ENCODE results near the gene ASB8.

ASB8 gene

DNA sequence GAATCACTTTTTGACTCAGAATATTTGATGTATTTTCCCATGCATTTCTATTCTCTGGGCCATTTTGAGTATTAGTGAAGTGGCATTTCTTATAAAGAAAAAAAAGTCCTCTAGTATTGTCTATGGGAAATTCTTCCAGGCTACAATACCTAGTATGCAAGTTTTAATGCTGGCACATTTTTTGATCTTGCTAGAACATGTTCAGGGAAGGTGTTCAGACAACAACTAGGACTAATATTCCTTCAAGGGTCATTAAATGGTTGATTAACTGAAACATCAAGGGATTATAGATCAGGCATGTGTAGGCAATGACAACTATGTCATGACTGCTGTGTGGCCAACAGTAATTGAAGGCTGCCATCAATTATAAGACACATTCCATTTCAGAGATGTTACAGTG lies 33.8 kb upstream of the ASB8 start:
- Histone ChIP-seq H3K4me1 (ENCODE audit: control insufficient read depth, low read length) (peaks cover 4% of the 10 kb centered on the region), H3K4me2 (ENCODE audit: low read length) (no peak overlapping the region), H3K36me3 (ENCODE audit: control insufficient read depth, low read length) (no peaks in the 10 kb centered on the region), H3K9me2 (replicated peaks; ENCODE audit: control insufficient read depth, low read length) (no peaks in the 10 kb centered on the region), H3K79me2 (ENCODE audit: control insufficient read depth, low read length) (no peaks in the 10 kb centered on the region), H3F3A (ENCODE audit: control insufficient read depth, insufficient read depth) (no peaks in the 10 kb centered on the region), H3K4me3 (ENCODE audit: low read length) (no peak overlapping the region), H3K27me3 (ENCODE audit: control insufficient read depth, low read length) (peaks cover 32% of the 10 kb centered on the region), H3K9me3 (ENCODE audit: control insufficient read depth, insufficient read depth, low read length) (no peaks in the 10 kb centered on the region), H4K20me1 (ENCODE audit: control insufficient read depth, insufficient read depth, low read depth, low read length) (no peaks in the 10 kb centered on the region), H3K27ac (ENCODE audit: low read depth, low read length) (no peak overlapping the region)
- no peak for TF ChIP-seq EZH2phosphoT487 (IDR thresholded peaks at IDR 0.05; ENCODE audit: borderline replicate concordance, low read length)

DNA sequence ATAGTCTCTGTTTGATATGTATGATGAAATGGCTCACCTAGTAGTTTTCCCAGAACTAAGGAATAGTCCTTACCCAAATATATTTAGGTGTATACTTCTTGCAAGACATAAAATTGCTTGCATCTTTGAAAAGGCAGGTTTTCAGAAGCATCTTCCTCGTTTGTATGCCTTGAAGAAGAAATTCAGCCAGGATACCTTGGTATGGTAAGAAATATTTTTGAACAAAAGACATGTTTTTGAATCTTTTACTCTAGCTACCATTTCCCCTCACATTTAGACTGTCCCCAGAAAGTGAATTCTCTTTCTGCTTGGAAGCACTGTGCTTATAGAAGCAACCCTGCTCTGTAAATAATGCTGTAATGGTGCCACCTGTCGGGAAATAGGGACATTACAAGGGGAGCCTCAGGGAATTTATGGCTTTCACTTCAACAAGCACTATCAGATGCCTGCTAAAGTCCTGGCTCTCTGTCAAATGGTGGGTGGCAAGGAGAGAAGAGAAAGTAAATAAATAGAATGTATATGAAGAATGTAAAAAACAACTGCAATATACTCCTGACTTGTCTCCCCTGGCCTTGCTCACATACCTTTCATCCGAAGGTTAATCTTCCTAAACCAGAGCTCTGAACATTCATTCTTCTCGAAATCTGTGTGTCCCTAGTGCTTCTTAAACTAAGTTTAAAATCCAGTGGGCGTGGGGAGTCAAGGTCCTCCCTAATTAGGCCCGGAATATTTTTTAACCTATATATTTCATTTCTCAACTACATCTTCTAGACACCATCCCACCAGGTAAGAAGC lies 32.2 kb upstream of the ASB8 start:
- H3K4me1 ChIP-seq (ENCODE audit: control insufficient read depth, low read length) = peaks cover 16% of the 10 kb centered on the region
- H3K4me3 ChIP-seq (ENCODE audit: low read length) = no peak overlapping the region
- H3F3A ChIP-seq (ENCODE audit: control insufficient read depth, insufficient read depth) = peaks cover 6% of the 10 kb centered on the region; the same call in 1 of the 2 replicates
- no peaks in the 10 kb centered on the region for H3K79me2 ChIP-seq (ENCODE audit: control insufficient read depth, low read length)
- H3K36me3 ChIP-seq (ENCODE audit: control insufficient read depth, low read length) = no peaks in the 10 kb centered on the region
- peaks cover 38% of the 10 kb centered on the region for H3K27me3 ChIP-seq (ENCODE audit: control insufficient read depth, low read length)
- H3K9me3 ChIP-seq (ENCODE audit: control insufficient read depth, insufficient read depth, low read length) = no peaks in the 10 kb centered on the region
- H3K27ac ChIP-seq (ENCODE audit: low read depth, low read length) = no peak overlapping the region
- no peaks in the 10 kb centered on the region for H3K9me2 ChIP-seq (replicated peaks; ENCODE audit: control insufficient read depth, low read length)
- no peaks in the 10 kb centered on the region for H4K20me1 ChIP-seq (ENCODE audit: control insufficient read depth, insufficient read depth, low read depth, low read length)
- TF ChIP-seq EZH2phosphoT487 (IDR thresholded peaks at IDR 0.05; ENCODE audit: borderline replicate concordance, low read length) = no peak
- TF ChIP-seq, protein P1, sequence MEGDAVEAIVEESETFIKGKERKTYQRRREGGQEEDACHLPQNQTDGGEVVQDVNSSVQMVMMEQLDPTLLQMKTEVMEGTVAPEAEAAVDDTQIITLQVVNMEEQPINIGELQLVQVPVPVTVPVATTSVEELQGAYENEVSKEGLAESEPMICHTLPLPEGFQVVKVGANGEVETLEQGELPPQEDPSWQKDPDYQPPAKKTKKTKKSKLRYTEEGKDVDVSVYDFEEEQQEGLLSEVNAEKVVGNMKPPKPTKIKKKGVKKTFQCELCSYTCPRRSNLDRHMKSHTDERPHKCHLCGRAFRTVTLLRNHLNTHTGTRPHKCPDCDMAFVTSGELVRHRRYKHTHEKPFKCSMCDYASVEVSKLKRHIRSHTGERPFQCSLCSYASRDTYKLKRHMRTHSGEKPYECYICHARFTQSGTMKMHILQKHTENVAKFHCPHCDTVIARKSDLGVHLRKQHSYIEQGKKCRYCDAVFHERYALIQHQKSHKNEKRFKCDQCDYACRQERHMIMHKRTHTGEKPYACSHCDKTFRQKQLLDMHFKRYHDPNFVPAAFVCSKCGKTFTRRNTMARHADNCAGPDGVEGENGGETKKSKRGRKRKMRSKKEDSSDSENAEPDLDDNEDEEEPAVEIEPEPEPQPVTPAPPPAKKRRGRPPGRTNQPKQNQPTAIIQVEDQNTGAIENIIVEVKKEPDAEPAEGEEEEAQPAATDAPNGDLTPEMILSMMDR (IDR thresholded peaks at IDR 0.05; ENCODE audit: low read depth, low read length, poor library complexity, severe bottlenecking) = peak; percentile 82
- no peak overlapping the region for H3K4me2 ChIP-seq (ENCODE audit: low read length)

DNA sequence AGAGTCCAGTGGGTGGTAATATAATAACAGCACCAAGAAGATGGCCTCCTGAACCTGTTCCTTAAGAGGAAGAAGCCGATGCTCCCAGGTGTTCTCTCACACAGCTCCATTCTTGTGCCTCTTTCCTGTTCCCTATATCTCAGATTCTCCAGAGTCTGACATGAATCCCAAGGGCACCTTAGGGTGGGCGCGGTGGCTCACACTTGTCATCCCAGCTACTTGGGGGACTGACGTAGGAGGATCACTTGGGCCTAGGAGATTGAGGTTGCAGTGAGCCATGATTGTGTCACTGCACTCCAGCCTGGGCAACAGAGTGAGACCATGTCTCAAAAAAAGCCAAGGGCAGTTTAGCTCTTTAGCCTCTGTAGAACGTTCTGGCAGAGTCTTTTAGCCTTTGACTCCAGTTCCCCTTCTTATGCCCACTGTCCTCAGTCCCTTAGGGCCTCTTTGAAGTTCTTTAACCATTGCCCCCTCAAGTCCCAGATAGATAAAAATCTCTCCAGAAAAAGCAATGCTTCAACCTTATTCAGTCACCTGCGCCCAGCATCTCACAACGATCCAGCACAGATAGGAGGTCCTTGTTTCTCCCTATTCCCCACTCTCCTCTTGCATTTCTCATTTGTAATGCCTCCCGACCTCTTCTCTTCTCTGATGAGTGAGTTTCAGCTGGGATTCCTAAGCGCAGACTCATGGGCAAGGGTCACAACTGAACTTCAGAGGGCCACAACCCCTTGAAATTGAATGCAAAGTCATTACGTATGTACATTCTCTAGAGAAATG lies 30.8 kb upstream of the ASB8 start:
- H4K20me1 ChIP-seq (ENCODE audit: control insufficient read depth, insufficient read depth, low read depth, low read length) = no peaks in the 10 kb centered on the region
- no peak overlapping the region for H3K4me3 ChIP-seq (ENCODE audit: low read length)
- no peak for TF ChIP-seq EZH2phosphoT487 (IDR thresholded peaks at IDR 0.05; ENCODE audit: borderline replicate concordance, low read length)
- TF ChIP-seq, protein P1 (IDR thresholded peaks at IDR 0.05; ENCODE audit: low read depth, low read length, poor library complexity, severe bottlenecking) = no peak
- peaks cover 33% of the 10 kb centered on the region for H3K27me3 ChIP-seq (ENCODE audit: control insufficient read depth, low read length)
- H3K9me3 ChIP-seq (ENCODE audit: control insufficient read depth, insufficient read depth, low read length) = no peaks in the 10 kb centered on the region
- no peaks in the 10 kb centered on the region for H3K79me2 ChIP-seq (ENCODE audit: control insufficient read depth, low read length)
- H3K4me2 ChIP-seq (ENCODE audit: low read length) = no peak overlapping the region
- H3K36me3 ChIP-seq (ENCODE audit: control insufficient read depth, low read length) = no peaks in the 10 kb centered on the region
- no peaks in the 10 kb centered on the region for H3K9me2 ChIP-seq (replicated peaks; ENCODE audit: control insufficient read depth, low read length)
- H3K4me1 ChIP-seq (ENCODE audit: control insufficient read depth, low read length) = peaks cover 16% of the 10 kb centered on the region
- H3K27ac ChIP-seq (ENCODE audit: low read depth, low read length) = no peak overlapping the region
- peaks cover 6% of the 10 kb centered on the region; the same call in 1 of the 2 replicates for H3F3A ChIP-seq (ENCODE audit: control insufficient read depth, insufficient read depth)
